Measurements from ENCODE around the gene ADGRL3.
"Not testable (repeated sequence)": the region's sequence is repeated elsewhere in the genome, so short reads cannot be mapped to it uniquely, and the experiment has no call there.

Gene ADGRL3

DNA sequence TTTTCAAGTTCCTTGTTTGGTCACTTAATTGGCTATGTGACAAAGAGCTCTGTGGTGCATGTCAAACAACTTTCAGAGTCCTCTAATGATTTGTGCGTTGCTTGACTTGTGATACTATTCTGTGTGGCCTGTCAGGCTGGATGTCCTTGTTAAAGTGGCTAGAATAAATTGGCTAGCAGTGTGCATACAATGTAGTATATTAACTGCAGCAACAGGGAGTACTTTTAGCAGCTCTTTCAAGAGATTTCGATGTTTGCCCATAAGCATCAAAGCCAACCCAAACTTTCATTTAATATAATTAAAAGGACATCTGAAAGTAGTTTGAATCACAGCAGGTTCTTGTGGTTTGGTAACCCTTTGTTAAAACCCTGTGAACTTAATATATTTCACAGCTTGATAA, 718.9 kb downstream of the ADGRL3 start:
- no peak for DNase-seq (ENCODE audit: low read depth, low spot score)
- H3K27ac ChIP-seq = no peak overlapping the region

- DNase-seq (ENCODE audit: low read depth, low spot score) = no peak
- no peak overlapping the region for H3K27ac ChIP-seq
Measured at GRCh38 chr4:61919561-61919960, 719.4 kb downstream of the ADGRL3 start.

DNA sequence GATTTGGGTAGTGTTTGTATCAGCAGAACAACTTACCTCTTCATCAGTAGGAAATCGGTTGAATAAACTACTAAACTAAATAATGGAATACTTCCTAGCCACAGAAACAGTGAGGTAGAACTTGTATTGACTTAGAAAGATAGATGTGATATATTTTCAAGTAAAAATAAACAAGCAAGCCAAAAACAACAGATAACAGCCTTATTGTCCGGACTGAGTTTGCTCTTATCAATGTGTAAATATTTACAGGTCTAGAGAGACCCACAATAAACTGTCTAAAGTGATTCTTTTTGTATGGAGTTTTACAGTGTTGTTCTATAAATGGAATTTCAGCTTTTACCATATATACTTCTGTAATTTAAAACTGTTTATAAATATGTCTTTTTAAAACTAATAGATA, 721.8 kb downstream of the ADGRL3 start:
- H3K27ac ChIP-seq = no peak overlapping the region
- DNase-seq (ENCODE audit: low read depth, low spot score) = no peak

DNA sequence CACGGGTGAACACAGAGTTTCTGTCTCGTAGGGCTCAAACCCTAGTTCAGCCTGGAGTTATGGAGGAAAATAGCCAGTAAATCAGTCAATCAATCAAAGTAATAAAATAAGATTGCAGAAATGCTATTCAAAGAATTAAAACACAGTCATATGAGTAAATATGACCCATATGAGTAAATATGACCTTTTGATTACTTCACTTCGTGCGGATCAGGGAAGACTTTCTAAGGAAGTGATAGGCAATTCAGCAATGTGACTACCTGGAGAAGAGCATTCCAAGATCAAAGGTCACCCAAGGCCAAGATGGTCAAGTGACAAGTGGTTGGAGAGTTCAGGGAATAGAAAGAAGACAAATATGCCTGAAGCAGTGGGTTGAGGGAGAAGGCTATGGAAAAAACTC, 722.6 kb downstream of the ADGRL3 start:
- H3K27ac ChIP-seq = no peak overlapping the region
- DNase-seq (ENCODE audit: low read depth, low spot score) = no peak

GRCh38 chr4:61923179-61923578, 723.1 kb downstream of the ADGRL3 start:
- H3K27ac ChIP-seq = no peak overlapping the region
- no peak for DNase-seq (ENCODE audit: low read depth, low spot score)

GRCh38 chr4:61924131-61924530, 724.0 kb downstream of the ADGRL3 start:
- no peak for DNase-seq (ENCODE audit: low read depth, low spot score)
- no peak overlapping the region for H3K27ac ChIP-seq

DNA sequence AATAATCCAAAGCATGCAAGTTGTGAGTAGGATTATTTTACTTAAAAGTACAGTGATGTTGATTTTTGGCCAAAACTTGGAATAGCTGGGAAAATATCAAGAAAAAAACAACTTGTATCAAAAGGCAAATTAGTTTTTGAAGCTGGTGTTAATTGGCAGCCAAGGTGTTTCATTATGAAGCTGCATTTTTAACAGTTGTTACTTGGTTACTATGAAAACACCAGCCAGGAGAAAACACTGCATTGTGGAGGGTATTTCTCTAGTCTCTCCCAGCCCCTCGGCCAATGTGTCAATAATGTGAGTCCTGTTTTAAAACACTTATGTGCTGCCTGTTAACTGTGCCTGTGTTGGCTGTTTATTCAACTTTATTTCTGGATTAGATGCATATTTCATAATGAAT, 733.4 kb downstream of the ADGRL3 start:
- H3K27ac ChIP-seq = no peak overlapping the region
- DNase-seq (ENCODE audit: low read depth, low spot score) = no peak

DNA sequence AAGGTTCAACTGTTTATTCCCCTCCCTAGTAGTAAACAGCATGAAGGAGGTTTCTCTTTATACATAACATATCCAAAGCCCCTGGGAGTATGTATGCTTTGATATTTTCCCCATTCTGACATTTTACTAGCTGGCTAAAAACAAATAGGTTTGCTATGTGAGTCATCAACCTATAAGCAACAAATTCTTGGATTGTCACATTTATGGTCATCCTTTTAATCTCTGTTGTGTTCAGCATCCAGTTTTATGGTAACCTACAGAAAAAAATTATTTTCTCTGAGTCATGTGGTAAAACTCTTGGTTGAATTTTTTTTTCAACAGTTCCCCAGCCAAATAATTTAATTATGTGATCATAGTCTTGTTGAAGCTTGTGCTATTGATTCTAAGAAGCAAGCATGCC, 734.1 kb downstream of the ADGRL3 start:
- no peak for DNase-seq (ENCODE audit: low read depth, low spot score)
- no peak overlapping the region for H3K27ac ChIP-seq

DNA sequence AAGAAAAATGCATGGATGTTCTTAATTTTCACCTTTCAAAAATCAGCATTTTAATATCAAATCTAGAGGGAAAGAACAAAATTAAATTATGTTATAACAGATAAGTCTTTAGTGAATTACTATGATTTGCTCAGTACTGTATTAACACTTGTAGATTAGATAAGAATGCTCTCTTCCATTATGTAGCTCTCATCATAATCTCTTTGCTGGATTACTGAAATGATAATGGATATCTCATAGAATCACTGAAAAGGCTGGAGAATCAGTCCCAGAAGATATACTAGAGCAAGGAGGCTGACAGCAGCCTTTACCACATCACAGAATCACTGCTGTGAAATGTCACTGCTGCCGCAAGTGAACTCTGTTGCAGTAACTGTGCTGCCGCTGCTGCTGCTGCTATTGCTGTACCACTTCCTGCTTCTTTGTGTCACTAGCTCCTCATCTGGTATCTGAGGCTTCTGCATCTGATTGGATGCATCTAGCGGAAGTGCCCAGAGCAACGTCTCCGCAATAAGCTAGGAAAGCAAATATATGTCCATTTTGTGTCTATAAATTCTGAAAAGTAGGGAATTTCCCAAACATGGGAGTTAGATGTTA, 738.2 kb downstream of the ADGRL3 start:
- DNase-seq (ENCODE audit: low read depth, low spot score) = no peak
- no peak overlapping the region for H3K27ac ChIP-seq

- H3K27ac ChIP-seq = no peak overlapping the region
Measured at GRCh38 chr4:61950625-61951024, 750.5 kb downstream of the ADGRL3 start.

DNA sequence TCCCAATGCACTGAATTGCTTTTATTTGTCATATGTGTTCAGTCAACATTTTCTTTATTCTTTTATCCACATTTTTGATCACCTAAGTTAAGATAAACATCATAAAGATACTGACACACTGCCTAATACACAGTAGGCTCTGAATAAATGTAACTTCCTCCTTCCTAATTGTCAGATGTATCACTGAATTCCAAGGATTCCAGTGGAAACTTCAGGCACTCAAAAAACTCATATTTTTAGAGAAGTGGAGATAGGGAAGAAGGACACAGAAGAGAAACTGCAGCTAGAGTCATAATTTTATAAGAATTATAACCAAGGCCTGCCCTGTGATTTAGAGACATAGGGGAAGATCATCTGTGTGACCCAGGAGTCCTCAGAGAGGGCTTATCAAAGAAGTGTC, 753.3 kb downstream of the ADGRL3 start:
- no peak overlapping the region for H3K27ac ChIP-seq
- no peak for DNase-seq (ENCODE audit: low read depth, low spot score)

More at GRCh38 chr4:61950625-61951024, 750.5 kb downstream of the ADGRL3 start:
- DNase-seq (ENCODE audit: low read depth, low spot score) = no peak

DNA sequence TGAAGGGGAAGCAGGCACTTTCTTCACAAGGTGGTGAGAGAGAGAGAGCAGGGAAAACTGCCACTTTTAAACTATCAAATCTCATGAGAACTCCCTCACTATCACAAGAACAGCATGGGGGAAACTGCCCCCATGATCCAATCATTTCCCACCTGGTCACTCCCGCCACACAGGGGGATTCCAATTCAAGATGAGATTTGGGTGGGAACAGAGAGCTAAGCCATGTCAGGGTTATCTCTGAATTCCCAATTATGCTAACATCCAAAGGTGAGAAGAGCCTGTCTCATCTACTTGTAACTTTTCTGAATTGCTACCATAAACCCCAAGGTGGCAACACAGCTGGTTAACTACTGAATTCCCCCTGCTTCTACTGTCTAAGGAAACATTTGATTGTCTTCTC, 758.5 kb downstream of the ADGRL3 start:
- DNase-seq (ENCODE audit: low read depth, low spot score) = no peak
- H3K27ac ChIP-seq = no peak overlapping the region

- no peak for DNase-seq (ENCODE audit: low read depth, low spot score)
- H3K27ac ChIP-seq = no peak overlapping the region
Measured at GRCh38 chr4:61959087-61959486, 759.0 kb downstream of the ADGRL3 start.

DNA sequence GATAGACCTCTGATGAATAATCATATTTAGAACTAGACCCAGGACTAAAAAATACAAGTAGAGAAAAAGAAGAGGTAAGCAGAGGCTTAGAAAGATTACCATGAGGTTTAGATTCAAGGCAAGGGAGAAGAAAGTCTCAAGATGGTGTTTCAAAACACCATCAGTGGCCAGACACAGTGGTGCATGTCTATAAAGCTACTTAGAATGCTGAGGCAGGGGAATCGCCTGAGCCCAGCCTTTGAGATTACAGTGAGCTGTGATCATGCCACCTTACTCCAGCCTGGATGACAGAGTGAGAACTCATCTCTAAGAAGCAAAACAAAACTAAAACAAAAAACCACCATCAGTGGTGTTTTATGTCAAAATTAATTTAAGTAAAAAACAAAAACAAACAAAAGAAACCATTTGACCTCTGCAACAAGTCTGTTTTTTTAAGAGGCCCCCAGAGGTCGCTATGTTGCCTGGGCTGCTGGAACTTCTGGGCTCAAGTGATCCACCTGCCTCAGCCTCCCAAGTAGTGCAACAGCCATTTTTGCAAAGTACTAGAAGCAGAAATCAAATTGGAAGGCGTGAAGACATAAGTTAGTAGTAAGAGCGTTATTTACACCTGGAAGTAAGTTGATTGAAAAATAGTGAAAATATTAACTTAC, 784.3 kb downstream of the ADGRL3 start:
- H3K27ac ChIP-seq = no peak overlapping the region
- no peak for DNase-seq (ENCODE audit: low read depth, low spot score)

GRCh38 chr4:61985426-61985825, 785.3 kb downstream of the ADGRL3 start:
- DNase-seq (ENCODE audit: low read depth, low spot score) = no peak
- H3K27ac ChIP-seq = no peak overlapping the region

- H3K27ac ChIP-seq; DNase-seq (ENCODE audit: low read depth, low spot score): not testable (repeated sequence)
Measured at GRCh38 chr4:61986929-61987328, 786.8 kb downstream of the ADGRL3 start.

DNA sequence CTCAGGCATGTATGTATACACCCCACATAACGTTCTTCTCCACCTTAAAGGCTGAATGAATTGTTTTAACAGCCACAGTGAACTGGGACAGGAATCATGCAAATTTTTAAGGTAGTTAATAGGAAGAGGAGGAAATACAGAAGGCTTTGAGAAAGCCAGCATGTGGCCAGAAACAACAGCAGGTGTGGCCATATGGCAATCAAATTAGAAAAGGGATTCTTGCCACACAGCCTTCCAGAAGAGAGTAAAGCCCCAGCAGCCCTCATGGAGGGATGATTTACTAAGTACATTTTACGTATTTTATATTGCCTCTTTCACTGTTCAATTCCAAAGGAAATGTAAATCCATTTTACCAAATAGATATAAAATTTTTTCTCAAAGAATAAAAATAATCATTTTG, 792.2 kb downstream of the ADGRL3 start:
- H3K27ac ChIP-seq = no peak overlapping the region
- DNase-seq (ENCODE audit: low read depth, low spot score) = no peak

DNA sequence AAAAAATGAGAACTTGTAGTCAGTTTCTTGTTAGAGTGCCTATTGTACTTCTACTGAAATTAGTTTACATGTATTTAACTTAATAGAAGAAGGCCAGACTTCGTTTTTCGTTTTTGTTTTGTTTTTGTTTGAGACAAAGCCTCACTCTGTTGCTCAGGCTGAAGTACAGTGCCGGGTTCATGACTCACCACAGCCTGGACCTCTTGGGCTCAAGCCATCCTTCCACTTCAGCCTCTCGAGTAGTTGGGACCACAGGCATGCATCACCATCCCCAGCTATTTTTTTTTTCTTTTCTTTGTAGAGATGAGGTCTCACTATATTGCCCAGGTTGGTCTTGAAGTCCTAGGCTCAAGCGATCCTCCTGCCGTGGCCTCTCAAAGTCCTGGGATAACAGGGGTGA, 793.9 kb downstream of the ADGRL3 start:
- no peak for DNase-seq (ENCODE audit: low read depth, low spot score)
- H3K27ac ChIP-seq = no peak overlapping the region

GRCh38 chr4:61995717-61996340, 795.7 kb downstream of the ADGRL3 start:
- no peak overlapping the region for H3K27ac ChIP-seq
- DNase-seq (ENCODE audit: low read depth, low spot score) = no peak

GRCh38 chr4:61996943-61997342, 796.8 kb downstream of the ADGRL3 start:
- no peak overlapping the region for H3K27ac ChIP-seq
- no peak for DNase-seq (ENCODE audit: low read depth, low spot score)

- no peak overlapping the region for H3K27ac ChIP-seq
- no peak for DNase-seq (ENCODE audit: low read depth, low spot score)
Measured at GRCh38 chr4:61997831-61998230, 797.7 kb downstream of the ADGRL3 start.

DNA sequence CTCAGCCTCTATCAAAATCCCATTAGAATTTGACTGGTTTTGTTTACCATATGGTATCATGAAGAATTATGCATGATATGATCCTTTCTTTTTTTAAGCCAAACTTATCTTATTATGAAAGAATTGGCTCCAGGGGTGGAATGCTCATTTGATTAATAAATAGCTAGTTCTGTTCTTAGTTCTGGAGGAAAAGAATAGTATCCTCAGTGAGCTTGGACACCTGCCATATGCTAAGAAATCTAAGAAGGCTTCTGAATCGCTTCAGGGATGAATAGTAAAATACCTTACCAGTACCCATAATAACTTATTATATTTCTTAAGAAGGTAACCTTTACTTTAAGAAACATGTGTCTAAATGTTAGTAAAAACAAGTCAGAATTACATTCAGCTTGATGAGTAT, 803.6 kb downstream of the ADGRL3 start:
- DNase-seq (ENCODE audit: low read depth, low spot score) = no peak
- H3K27ac ChIP-seq = no peak overlapping the region
